Colonic mucosa (tissue), 4 donors: ENCODE data around the gene AGAP1. TPM values are rescaled to one million over a fixed set of nuclear protein-coding genes. Genes with fewer than 3 reads are reported as not detected.

Source experiments
- DNase-seq: peaks from one replicate; pipeline ENCODE4 v3.0.0-alpha.2; 2020
- H3K27ac ChIP-seq: fragments of 200-600 bp; one replicate; pipeline ENCODE4 v1.8.0; 2021
- H3K27me3 ChIP-seq: fragments of 200-600 bp; one replicate; pipeline ENCODE4 v1.8.0; 2021
- H3K36me3 ChIP-seq: fragments of 200-600 bp; one replicate; pipeline ENCODE4 v1.8.0; 2021
- H3K4me1 ChIP-seq: fragments of 200-600 bp; one replicate; pipeline ENCODE4 v1.8.0; 2021; ENCODE audit warnings: mild to moderate bottlenecking
- H3K4me3 ChIP-seq: fragments of 200-600 bp; one replicate; pipeline ENCODE4 v1.8.0; 2021
- H3K9ac ChIP-seq, 2 donors: one replicate each; pipeline ENCODE4 v1.7.0; 2013; ENCODE audit warnings: control low read depth in 2 of 2, low read depth in 2 of 2, low read length in 2 of 2
- H3K9me3 ChIP-seq: fragments of 200-600 bp; one replicate; pipeline ENCODE4 v1.8.0; 2021
- intact Hi-C: fragments of 100-400 bp; cut with DNase I; formaldehyde crosslinking; loops from one replicate; pipeline ENCODE4 v1.14.1; 2022
- total RNA-seq, 2 donors: library from RNA; stranded (reverse); fragmentation: NEBNext Ultra II Directional in 1 of 2; extraction: Animal tissue kit (Norgen Biotek cat#: 25700) in 1 of 2; gene quantifications; one replicate each; pipeline ENCODE4 v1.2.1, GENCODE V29; 2021
- TF ChIP-seq, protein P1 (sequence below): fragments of 200-600 bp; IDR thresholded peaks from one replicate; pipeline ENCODE4 v1.8.0; 2022; ENCODE audit warnings: antibody characterized with exemption, mild to moderate bottlenecking
- donor health status: healthy.
- donor health status: DM: no; HTN: no; CAD: no.
- donor health status: DM: no; HTN: no; CAD: no.

Gene AGAP1
- total RNA-seq, 2 donors from 2014 or later: 62.1 to 62.9 TPM

GRCh38 chr2:235981631-235982030, 487.8 kb downstream of the AGAP1 start:
- TF ChIP-seq, protein P1, sequence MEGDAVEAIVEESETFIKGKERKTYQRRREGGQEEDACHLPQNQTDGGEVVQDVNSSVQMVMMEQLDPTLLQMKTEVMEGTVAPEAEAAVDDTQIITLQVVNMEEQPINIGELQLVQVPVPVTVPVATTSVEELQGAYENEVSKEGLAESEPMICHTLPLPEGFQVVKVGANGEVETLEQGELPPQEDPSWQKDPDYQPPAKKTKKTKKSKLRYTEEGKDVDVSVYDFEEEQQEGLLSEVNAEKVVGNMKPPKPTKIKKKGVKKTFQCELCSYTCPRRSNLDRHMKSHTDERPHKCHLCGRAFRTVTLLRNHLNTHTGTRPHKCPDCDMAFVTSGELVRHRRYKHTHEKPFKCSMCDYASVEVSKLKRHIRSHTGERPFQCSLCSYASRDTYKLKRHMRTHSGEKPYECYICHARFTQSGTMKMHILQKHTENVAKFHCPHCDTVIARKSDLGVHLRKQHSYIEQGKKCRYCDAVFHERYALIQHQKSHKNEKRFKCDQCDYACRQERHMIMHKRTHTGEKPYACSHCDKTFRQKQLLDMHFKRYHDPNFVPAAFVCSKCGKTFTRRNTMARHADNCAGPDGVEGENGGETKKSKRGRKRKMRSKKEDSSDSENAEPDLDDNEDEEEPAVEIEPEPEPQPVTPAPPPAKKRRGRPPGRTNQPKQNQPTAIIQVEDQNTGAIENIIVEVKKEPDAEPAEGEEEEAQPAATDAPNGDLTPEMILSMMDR: no peak
- DNase-seq: no peak
- no peaks in the 10 kb centered on the region for H3K27me3 ChIP-seq
- intact Hi-C loops: no loop called here
- no peaks in the 10 kb centered on the region for H3K4me1 ChIP-seq
- no peak overlapping the region for H3K9ac ChIP-seq
- no peaks in the 10 kb centered on the region for H3K9me3 ChIP-seq
- no peak overlapping the region for H3K27ac ChIP-seq
- no peak overlapping the region for H3K4me3 ChIP-seq
- no peaks in the 10 kb centered on the region for H3K36me3 ChIP-seq

DNA sequence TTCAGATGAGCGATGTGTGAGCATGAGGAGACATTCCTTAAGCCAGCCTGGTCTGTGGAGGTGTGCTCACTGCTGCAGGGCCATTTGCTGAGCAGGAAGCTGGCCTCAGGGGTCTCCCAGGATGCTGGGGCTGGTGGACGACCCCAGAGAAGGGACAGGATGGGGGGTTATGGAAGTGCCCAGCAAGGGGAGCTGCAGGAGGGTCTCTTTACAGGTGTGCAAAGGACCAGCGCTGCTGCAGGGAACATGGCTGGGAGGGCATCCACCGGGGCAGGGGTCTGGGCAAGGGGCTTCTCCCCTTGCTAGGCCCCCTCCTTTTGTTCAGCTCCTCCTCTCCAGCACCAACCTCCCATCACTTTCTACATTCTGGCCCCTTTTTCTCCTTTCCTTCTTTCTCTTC, 489.2 kb downstream of the AGAP1 start:
- TF ChIP-seq, protein P1: no peak
- Histone ChIP-seq H3K27me3 (no peaks in the 10 kb centered on the region), H3K36me3 (no peaks in the 10 kb centered on the region), H3K4me1 (no peaks in the 10 kb centered on the region), H3K4me3 (no peak overlapping the region), H3K27ac (no peak overlapping the region), H3K9me3 (no peaks in the 10 kb centered on the region), H3K9ac (no peak overlapping the region)
- DNase-seq: no peak
- intact Hi-C loops: no loop called here

GRCh38 chr2:235984552-235984951, 490.7 kb downstream of the AGAP1 start:
- TF ChIP-seq, protein P1: no peak
- Histone ChIP-seq H3K4me1 (no peaks in the 10 kb centered on the region), H3K9ac (no peak overlapping the region), H3K27me3 (no peaks in the 10 kb centered on the region), H3K27ac (no peak overlapping the region), H3K4me3 (no peak overlapping the region), H3K9me3 (no peaks in the 10 kb centered on the region), H3K36me3 (no peaks in the 10 kb centered on the region)
- no peak for DNase-seq
- intact Hi-C loops: no loop called here

GRCh38 chr2:235986361-235986760, 492.5 kb downstream of the AGAP1 start:
- DNase-seq: no peak
- intact Hi-C loops: no loop called here
- Histone ChIP-seq H3K27ac (no peak overlapping the region), H3K36me3 (no peaks in the 10 kb centered on the region), H3K4me1 (no peaks in the 10 kb centered on the region), H3K9me3 (no peaks in the 10 kb centered on the region), H3K4me3 (no peak overlapping the region), H3K27me3 (no peaks in the 10 kb centered on the region), H3K9ac (no peak overlapping the region)
- TF ChIP-seq, protein P1: no peak

DNA sequence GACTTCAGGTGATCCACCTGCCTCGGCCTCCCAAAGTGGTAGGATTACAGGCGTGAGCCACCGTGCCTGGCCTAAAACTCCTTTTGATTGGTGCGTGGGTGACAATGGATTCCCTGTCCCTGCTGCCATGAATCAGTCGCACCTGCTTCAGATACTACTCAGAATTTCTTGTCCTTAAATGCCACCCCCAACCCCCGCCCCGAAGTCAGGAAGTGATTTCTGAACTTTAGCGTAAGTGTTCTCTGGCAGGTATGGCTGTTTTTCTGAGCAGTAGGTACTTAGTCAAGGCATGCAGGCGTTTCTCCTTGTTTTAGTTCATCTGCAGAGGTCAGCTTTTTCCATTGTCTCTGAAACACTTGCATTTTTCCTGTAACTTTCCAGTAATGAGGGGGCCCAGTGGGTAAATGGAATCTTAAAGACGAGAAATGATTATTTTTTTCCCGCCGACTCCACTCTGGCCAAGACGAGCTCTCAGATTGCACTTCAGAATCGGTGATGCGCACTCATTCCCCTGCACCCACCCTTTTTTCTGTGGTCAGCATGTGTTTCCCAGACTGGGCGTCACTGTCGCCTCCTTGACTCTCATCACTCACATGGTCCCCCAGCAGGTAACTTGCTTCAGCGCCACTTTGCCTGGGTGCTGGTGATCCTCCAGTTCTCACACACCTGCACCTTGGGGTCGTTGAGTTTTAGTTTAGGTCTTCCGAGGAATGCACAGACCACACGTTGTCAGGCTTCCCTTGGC, 494.6 kb downstream of the AGAP1 start:
- intact Hi-C loops: no loop called here
- Histone ChIP-seq H3K4me1 (no peaks in the 10 kb centered on the region), H3K9me3 (no peaks in the 10 kb centered on the region), H3K36me3 (no peaks in the 10 kb centered on the region), H3K4me3 (no peak overlapping the region), H3K9ac (no peak overlapping the region), H3K27me3 (no peaks in the 10 kb centered on the region), H3K27ac (no peak overlapping the region)
- no peak for DNase-seq
- TF ChIP-seq, protein P1: no peak
